HUDEP-2 (cell line): Measurements from ENCODE around the gene EVC2.

Source experiments
- DNase-seq, 76 experiments: peaks; one replicate each; lab custom pipeline; 2025; ENCODE audit not compliant: unreplicated experiment in 76 of 76; lab: John Stamatoyannopoulos, UW

EVC2 gene

GRCh38 chr4:5571646-5572045, 136.7 kb downstream of the EVC2 start:
- no peak for DNase-seq

- DNase-seq, result no peak
Measured at GRCh38 chr4:5569451-5569850, 138.9 kb downstream of the EVC2 start.

GRCh38 chr4:5568931-5569330, 139.4 kb downstream of the EVC2 start:
- no peak for DNase-seq

- DNase-seq, result no peak
Measured at GRCh38 chr4:5568336-5568735, 140.0 kb downstream of the EVC2 start.

GRCh38 chr4:5566991-5567390, 141.4 kb downstream of the EVC2 start:
- no peak for DNase-seq

- DNase-seq, result no peak
Measured at GRCh38 chr4:5566526-5566925, 141.8 kb downstream of the EVC2 start.

- no peak for DNase-seq
Measured at GRCh38 chr4:5563856-5564255, 144.5 kb downstream of the EVC2 start.

- DNase-seq, result no peak
Measured at GRCh38 chr4:5562476-5562875, 145.9 kb downstream of the EVC2 start.

GRCh38 chr4:5561286-5561685, 147.1 kb downstream of the EVC2 start:
- DNase-seq, result no peak

GRCh38 chr4:5558502-5558901, 149.9 kb downstream of the EVC2 start:
- DNase-seq, result no peak

- no peak for DNase-seq
Measured at GRCh38 chr4:5554376-5554775, 154.0 kb downstream of the EVC2 start.

GRCh38 chr4:5553801-5554200, 154.6 kb downstream of the EVC2 start:
- no peak for DNase-seq

GRCh38 chr4:5552451-5552850, 155.9 kb downstream of the EVC2 start:
- DNase-seq, result no peak

- DNase-seq, result no peak
Measured at GRCh38 chr4:5547651-5548249, 160.6 kb downstream of the EVC2 start.

GRCh38 chr4:5545271-5545670, 163.1 kb downstream of the EVC2 start:
- DNase-seq, result no peak

- DNase-seq, result no peak
Measured at GRCh38 chr4:5544762-5545161, 163.6 kb downstream of the EVC2 start.

GRCh38 chr4:5543681-5544080, 164.7 kb downstream of the EVC2 start:
- DNase-seq, result no peak

- no peak for DNase-seq
Measured at GRCh38 chr4:5541169-5541568, 167.2 kb downstream of the EVC2 start.

GRCh38 chr4:5539584-5539983, 168.8 kb downstream of the EVC2 start:
- DNase-seq, result no peak

- no peak for DNase-seq
Measured at GRCh38 chr4:5532100-5532499, 176.3 kb downstream of the EVC2 start.

GRCh38 chr4:5528031-5528436, 180.3 kb downstream of the EVC2 start:
- DNase-seq, result no peak

GRCh38 chr4:5527211-5527610, 181.1 kb downstream of the EVC2 start:
- no peak for DNase-seq
